Measurements from ENCODE around the gene TRNAU1AP. TPM values are rescaled to one million over a fixed set of nuclear protein-coding genes. Genes with fewer than 3 reads are reported as not detected.
"Not testable (repeated sequence)": the region's sequence is repeated elsewhere in the genome, so short reads cannot be mapped to it uniquely, and the experiment has no call there.

The TRNAU1AP gene
- total and polyA plus RNA-seq, 7 donors, result 14.1 to 36.5 (median 26.8) TPM

- Histone ChIP-seq H3K4me3 (peak within 1 kb of the TSS; percentile 30 to 68 (median 62)), H3K27ac (peak within 1 kb of the TSS in 2 of 4 donors; percentile 27 to 31), H3K4me1 (peaks cover 0 to 12% (median 11%) of the 10 kb centered on the region in 4 donors), H3K27me3 (no peaks in the 10 kb centered on the region), H3K36me3 (no peaks in the 10 kb centered on the region), H3K9me3 (no peaks in the 10 kb centered on the region)
- no peak for TF ChIP-seq POLR2A (IDR thresholded peaks at IDR 0.05)
- no peak for TF ChIP-seq POLR2AphosphoS5 (IDR thresholded peaks at IDR 0.05)
- TF ChIP-seq EP300 (IDR thresholded peaks at IDR 0.05), result no peak
- TF ChIP-seq CTCF (IDR thresholded peaks at IDR 0.05), result no peak
- DNase-seq, result peak; percentile 78
- intact Hi-C loops (cut with DNase I), result no loop called here
- 27 to 29% methylated on average over 13 of the region's 13 CpGs for WGBS, 2 donors
Observed at GRCh38 chr1:28591708-28592320, 38.9 kb downstream of the TRNAU1AP start, which contains the start of gene RAB42. TSS of gene RAB42 (plus strand) at chr1:28592265. CDS start at chr1:28592512, 247 bp downstream.

GRCh38 chr1:28592321-28593071 lies 39.6 kb downstream of the TRNAU1AP start:
- no peak for TF ChIP-seq POLR2AphosphoS5 (IDR thresholded peaks at IDR 0.05)
- TF ChIP-seq EP300 (IDR thresholded peaks at IDR 0.05), result no peak
- no peak for TF ChIP-seq CTCF (IDR thresholded peaks at IDR 0.05)
- no peak for TF ChIP-seq POLR2A (IDR thresholded peaks at IDR 0.05)
- intact Hi-C loops (cut with DNase I), result no loop called here
- Histone ChIP-seq H3K27ac (peak overlapping the region in 2 of 4 donors; percentile 27 to 31), H3K27me3 (no peaks in the 10 kb centered on the region), H3K9me3 (no peaks in the 10 kb centered on the region), H3K36me3 (no peaks in the 10 kb centered on the region), H3K4me1 (peaks cover 0 to 12% (median 11%) of the 10 kb centered on the region in 4 donors), H3K4me3 (peak overlapping the region; percentile 30 to 68 (median 62))
- WGBS, 2 donors, result 3 to 6% methylated on average over 81 of the region's 81 CpGs
- DNase-seq, result no peak

- H3K9me3 ChIP-seq; H3K27ac ChIP-seq; H3K27me3 ChIP-seq; H3K4me3 ChIP-seq; intact Hi-C loops (cut with DNase I); H3K36me3 ChIP-seq; DNase-seq: not testable (repeated sequence)
- H3K4me1 ChIP-seq, result peaks cover 0 to 12% (median 11%) of the 10 kb centered on the region in 4 donors
- WGBS, 2 donors, result 91 to 92% methylated on average over 3 of the region's 3 CpGs
Observed at GRCh38 chr1:28593988-28594356, 41.1 kb downstream of the TRNAU1AP start.

GRCh38 chr1:28594686-28595411 lies 42.0 kb downstream of the TRNAU1AP start:
- intact Hi-C loops (cut with DNase I); H3K27ac ChIP-seq; DNase-seq; H3K27me3 ChIP-seq; H3K4me3 ChIP-seq; H3K36me3 ChIP-seq; H3K9me3 ChIP-seq: not testable (repeated sequence)
- peaks cover 0 to 12% (median 11%) of the 10 kb centered on the region in 4 donors for H3K4me1 ChIP-seq
- 89 to 93% methylated on average over 7 of the region's 7 CpGs for WGBS, 2 donors

GRCh38 chr1:28595412-28596191 lies 42.7 kb downstream of the TRNAU1AP start:
- Histone ChIP-seq H3K4me1 (peaks cover 0 to 12% (median 11%) of the 10 kb centered on the region in 4 donors), H3K4me3 (no peak overlapping the region), H3K27me3 (no peaks in the 10 kb centered on the region), H3K27ac (no peak overlapping the region), H3K36me3 (no peaks in the 10 kb centered on the region), H3K9me3 (no peaks in the 10 kb centered on the region)
- no peak for DNase-seq
- TF ChIP-seq EP300 (IDR thresholded peaks at IDR 0.05), result no peak
- no peak for TF ChIP-seq POLR2A (IDR thresholded peaks at IDR 0.05)
- TF ChIP-seq CTCF (IDR thresholded peaks at IDR 0.05), result no peak
- TF ChIP-seq POLR2AphosphoS5 (IDR thresholded peaks at IDR 0.05), result no peak
- intact Hi-C loops (cut with DNase I), result no loop called here
- WGBS, 2 donors, result 92 to 94% methylated on average over 10 of the region's 10 CpGs

- H3K36me3 ChIP-seq; H3K9me3 ChIP-seq; H3K27ac ChIP-seq; DNase-seq; intact Hi-C loops (cut with DNase I); H3K4me3 ChIP-seq; H3K27me3 ChIP-seq: not testable (repeated sequence)
- 95 to 97% methylated on average over 11 of the region's 11 CpGs for WGBS, 2 donors
- H3K4me1 ChIP-seq, result peaks cover 0 to 13% (median 11%) of the 10 kb centered on the region in 4 donors
Observed at GRCh38 chr1:28596276-28596675, 43.4 kb downstream of the TRNAU1AP start.
